IMR-90 (cell line): ENCODE results near the gene RAB30. TPM values are rescaled to one million over a fixed set of nuclear protein-coding genes. Genes with fewer than 3 reads are reported as not detected.

Source experiments
- ATAC-seq: fragments of 200-7000 bp; cut with Tn5 transposase; 2 replicates; pipeline ENCODE4 v1.9.1; 2020; ENCODE audit warnings: low read depth, mild to moderate bottlenecking, moderate library complexity
- BruUV-seq: library from RNA; stranded (reverse); fragments of 400-500 nt; replicated peaks from 2 replicates; lab custom pipeline; 2021; lab: Mats Ljungman, UMichigan
- CTCF ChIA-PET: fragments of 300-600 bp; formaldehyde crosslinking; extraction: SDS; loops from one replicate; lab custom pipeline; 2021; ENCODE audit warnings: antibody characterized with exemption; lab: Yijun Ruan, JAX
- POLR2A ChIA-PET: fragments of 300-600 bp; sonication (Branson Sonifier 250); formaldehyde crosslinking; loops from one replicate; lab custom pipeline; 2022; ENCODE audit warnings: antibody characterized with exemption; ENCODE audit not compliant: unreplicated experiment; lab: Charles Lee
- DNase-seq: peaks from one replicate; pipeline ENCODE4 v3.0.0; 2013
- H2AFZ ChIP-seq: replicated peaks from 2 replicates; pipeline ENCODE3; 2013; ENCODE audit warnings: low read length, mild to moderate bottlenecking; ENCODE audit not compliant: poor library complexity
- H2AK5ac ChIP-seq: 2 replicates; pipeline ENCODE4 v1.6.1; 2013; ENCODE audit warnings: low read depth, low read length, inconsistent platforms
- H2AK9ac ChIP-seq: replicated peaks from 2 replicates; pipeline ENCODE3; 2013; ENCODE audit warnings: mild to moderate bottlenecking, low read depth, low read length, moderate library complexity; ENCODE audit not compliant: poor library complexity
- H2BK120ac ChIP-seq: 2 replicates; pipeline ENCODE4 v1.6.1; 2013; ENCODE audit warnings: low read depth, low read length, inconsistent platforms
- H2BK15ac ChIP-seq: 3 replicates; pipeline ENCODE4 v1.6.1; 2013; ENCODE audit warnings: low read depth, low read length, inconsistent platforms
- H2BK20ac ChIP-seq: 2 replicates; pipeline ENCODE4 v1.6.1; 2013; ENCODE audit warnings: low read depth, mild to moderate bottlenecking, inconsistent platforms, low read length, moderate library complexity
- H2BK5ac ChIP-seq: 2 replicates; pipeline ENCODE4 v1.6.1; 2013; ENCODE audit warnings: mild to moderate bottlenecking, low read depth, low read length, inconsistent platforms; ENCODE audit not compliant: poor library complexity, severe bottlenecking
- H3K14ac ChIP-seq: replicated peaks from 2 replicates; pipeline ENCODE4 v1.6.1; 2013; ENCODE audit warnings: low read depth, low read length, inconsistent platforms
- H3K18ac ChIP-seq: 2 replicates; pipeline ENCODE4 v1.6.1; 2013; ENCODE audit warnings: low read depth, low read length, control low read depth
- H3K23ac ChIP-seq: 2 replicates; pipeline ENCODE4 v1.6.1; 2013; ENCODE audit warnings: low read depth, low read length, inconsistent platforms
- H3K27ac ChIP-seq: 2 replicates; pipeline ENCODE4 v1.5.1; 2013; ENCODE audit warnings: mild to moderate bottlenecking, control low read depth, low read length; ENCODE audit not compliant: insufficient read depth
- H3K27me3 ChIP-seq: 2 replicates; pipeline ENCODE4 v1.6.1; 2013; ENCODE audit warnings: low read length; ENCODE audit not compliant: control insufficient read depth, insufficient read depth
- H3K36me3 ChIP-seq: 2 replicates; pipeline ENCODE4 v1.6.1; 2013; ENCODE audit warnings: low read length, mixed read lengths; ENCODE audit not compliant: control insufficient read depth, insufficient read depth
- H3K4ac ChIP-seq: 2 replicates; pipeline ENCODE4 v1.6.1; 2013; ENCODE audit warnings: low read depth, low read length, inconsistent platforms
- H3K4me1 ChIP-seq: 2 replicates; pipeline ENCODE4 v1.6.1; 2013; ENCODE audit warnings: low read length, mixed read lengths; ENCODE audit not compliant: control insufficient read depth, insufficient read depth
- H3K4me2 ChIP-seq: 2 replicates; pipeline ENCODE4 v1.6.1; 2013; ENCODE audit warnings: low read depth, mild to moderate bottlenecking, control low read depth, low read length, moderate library complexity
- H3K4me3 ChIP-seq: 2 replicates; pipeline ENCODE4 v1.5.1; 2013; ENCODE audit warnings: low read depth, mild to moderate bottlenecking, control low read depth, low read length, moderate library complexity; ENCODE audit not compliant: insufficient read depth
- H3K56ac ChIP-seq: 2 replicates; pipeline ENCODE4 v1.6.1; 2013; ENCODE audit warnings: low read length, inconsistent platforms; ENCODE audit not compliant: insufficient read depth; ENCODE audit errors: extremely low read depth
- H3K79me1 ChIP-seq, 2 experiments: 2 replicates each; pipeline ENCODE4 v1.6.1; 2013; ENCODE audit warnings: low read length in 2 of 2, inconsistent platforms in 1 of 2, low read depth in 1 of 2
- H3K9ac ChIP-seq: 2 replicates; pipeline ENCODE4 v1.6.1; 2013; ENCODE audit warnings: low read depth, low read length, control low read depth
- H3K9me1 ChIP-seq: 2 replicates; pipeline ENCODE4 v1.6.1; 2013; ENCODE audit warnings: low read length, inconsistent platforms; ENCODE audit not compliant: insufficient read depth
- H3K9me3 ChIP-seq: 2 replicates; pipeline ENCODE4 v1.6.1; 2013; ENCODE audit warnings: low read length; ENCODE audit not compliant: control insufficient read depth, insufficient read depth
- H4K20me1 ChIP-seq: 2 replicates; pipeline ENCODE4 v1.6.1; 2013; ENCODE audit warnings: low read length, inconsistent platforms; ENCODE audit not compliant: insufficient read depth
- H4K5ac ChIP-seq: 2 replicates; pipeline ENCODE4 v1.6.1; 2013; ENCODE audit warnings: mild to moderate bottlenecking, low read depth, low read length, control low read depth
- H4K8ac ChIP-seq, 2 experiments: 2 replicates each; pipeline ENCODE4 v1.6.1; 2013; ENCODE audit warnings: low read depth in 2 of 2, low read length in 2 of 2, control low read depth in 1 of 2, inconsistent platforms in 1 of 2
- H4K91ac ChIP-seq: 2 replicates; pipeline ENCODE4 v1.6.1; 2013; ENCODE audit warnings: low read depth, low read length, inconsistent platforms; ENCODE audit not compliant: insufficient read depth
- BHLHE40 ChIP-seq: fragments of 150-350 bp; IDR thresholded peaks from 2 replicates; pipeline ENCODE4 v1.6.1; 2016; ENCODE audit warnings: mild to moderate bottlenecking, low read depth, low read length
- FOS ChIP-seq: fragments of 150-350 bp; IDR thresholded peaks from 2 replicates; pipeline ENCODE4 v1.6.1; 2016; ENCODE audit warnings: low read depth, low read length
- NFE2L2 ChIP-seq: fragments of 150-350 bp; IDR thresholded peaks from 2 replicates; pipeline ENCODE4 v1.6.1; 2016; ENCODE audit warnings: low read depth, mild to moderate bottlenecking, low read length
- RAD21 ChIP-seq: IDR thresholded peaks from 2 replicates; pipeline ENCODE4 v1.6.1; 2012; ENCODE audit warnings: low read length, improper control_type of control experiment
- SMC3 ChIP-seq: fragments of 150-350 bp; IDR thresholded peaks from 2 replicates; pipeline ENCODE4 v1.6.1; 2016; ENCODE audit warnings: low read depth, mild to moderate bottlenecking, antibody characterized with exemption, low read length, moderate library complexity
- WGBS, 2 experiments: methylation state at CpG; one replicate each; pipeline versions ENCODE4 v1.1.5 to v1.1.7; 2013; ENCODE audit warnings: missing lambda C conversion rate in 2 of 2; ENCODE audit not compliant: insufficient read length in 1 of 2; ENCODE audit errors: extremely low coverage in 2 of 2; 5-methylcytosine and 5-hydroxymethylcytosine counted together
- dilution Hi-C: fragments of 300-500 bp; cut with HindIII; formaldehyde crosslinking; loops from one replicate; pipeline ENCODE4 v1.14.3; 2018; ENCODE audit warnings: low sequenced_read_pairs; ENCODE audit not compliant: unreplicated experiment
- in situ Hi-C: fragments of 300-500 bp; cut with MboI; formaldehyde crosslinking; loops from 3 replicates; pipeline ENCODE4 v1.14.3; 2019; ENCODE audit warnings: low sequenced_read_pairs, inconsistent platforms, mixed read lengths
- intact Hi-C: fragments of 100-400 bp; cut with micrococcal nuclease; formaldehyde crosslinking; loops from 2 replicates; pipeline ENCODE4 v1.10.0; 2022
- polyA plus RNA-seq, 3 experiments: library from polyadenylated mRNA; depleted of rRNA; stranded (reverse); fragments of >200 nt; gene quantifications; 2 replicates each; pipeline ENCODE4 v1.2.3, GENCODE V29; 2012; ENCODE audit warnings: low replicate concordance in 1 of 3
- total RNA-seq: library from RNA; depleted of rRNA; stranded (reverse); fragments of >200 nt; gene quantifications from 2 replicates; pipeline ENCODE4 v1.2.3, GENCODE V29; 2012

Gene RAB30
- total and polyA plus RNA-seq, 2 of the 4 experiments (the other 2 are of a cell fraction) = 7.2 to 25.6 TPM

DNA sequence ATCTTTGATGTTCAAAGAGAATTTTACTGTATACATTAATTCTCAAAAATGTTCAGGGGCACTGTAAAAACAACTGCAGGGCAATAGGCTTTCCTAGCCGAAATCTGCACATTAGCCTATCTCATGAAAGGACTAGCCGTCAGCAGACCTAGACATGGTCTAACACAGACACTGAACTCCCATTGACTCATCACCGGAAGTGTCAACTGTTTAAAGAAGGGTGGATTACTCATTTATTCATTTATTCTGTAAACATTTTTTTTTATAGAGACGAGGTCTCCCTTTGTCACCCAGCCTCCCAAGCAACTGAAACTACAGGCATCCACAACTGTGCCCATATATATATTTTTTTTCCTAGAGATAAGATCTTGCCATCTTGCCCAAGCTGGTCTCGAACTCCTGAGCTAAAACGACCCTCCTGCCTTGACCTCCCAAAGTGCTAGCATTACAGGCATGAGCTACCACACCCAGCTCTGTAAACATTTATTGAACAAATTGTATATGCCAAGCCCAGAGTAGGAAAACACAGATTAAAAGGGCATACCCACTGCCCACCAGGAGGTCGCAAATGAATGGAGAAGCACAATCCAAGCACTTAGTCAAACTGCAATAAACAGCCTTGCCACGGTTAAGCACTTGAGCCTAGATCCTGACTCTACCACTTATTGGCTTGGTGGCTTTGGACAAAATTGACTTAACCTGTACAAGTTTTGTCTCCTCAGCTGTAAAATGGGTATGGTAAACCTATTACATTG, 26.6 kb downstream of the RAB30 start:
- peak overlapping the region; percentile 54 for H2BK5ac ChIP-seq
- H3K9me3 ChIP-seq = no peaks in the 10 kb centered on the region
- no TSS peak for BruUV-seq
- peak overlapping the region; percentile 89; the same call in 2 of the 3 replicates for H2BK15ac ChIP-seq
- H3K4ac ChIP-seq = peak overlapping the region; percentile 67
- intact Hi-C loops = no loop called here
- peaks cover 14% of the 10 kb centered on the region; the same call in 1 of the 2 replicates for H4K20me1 ChIP-seq
- ATAC-seq (peak; percentile 87), DNase-seq (peak; percentile 92)
- ChIA-PET POLR2A (no interaction called here), CTCF (no interaction called here)
- dilution Hi-C loops = no loop called here
- peak overlapping the region; percentile 76 for H2BK20ac ChIP-seq
- H4K8ac ChIP-seq = peak overlapping the region; percentile 16 to 51; a peak in 1 of 4 replicates
- H4K91ac ChIP-seq = peak overlapping the region; percentile 73
- peak overlapping the region; percentile 77 for H2BK120ac ChIP-seq
- no peak overlapping the region for H3K4me3 ChIP-seq
- H3K9ac ChIP-seq = no peak overlapping the region
- no peak overlapping the region for H2AFZ ChIP-seq
- peak overlapping the region; percentile 21; the same call in 1 of the 2 replicates for H3K27ac ChIP-seq
- in situ Hi-C loops = no loop called here
- H3K36me3 ChIP-seq = no peaks in the 10 kb centered on the region
- H3K18ac ChIP-seq = peak overlapping the region; percentile 39; the same call in 1 of the 2 replicates
- H2AK5ac ChIP-seq = peak overlapping the region; percentile 92
- TF ChIP-seq NFE2L2 = no peak
- TF ChIP-seq FOS = peak; percentile 96
- TF ChIP-seq RAD21 = no peak
- TF ChIP-seq SMC3 = 0 out of 2 replicates have a peak, but pooled peaks have one; percentile 5
- peak; percentile 43 for TF ChIP-seq BHLHE40
- no peaks in the 10 kb centered on the region for H3K27me3 ChIP-seq
- peaks cover 16% of the 10 kb centered on the region for H3K4me1 ChIP-seq
- H3K23ac ChIP-seq = 0 out of 2 replicates have a peak overlapping the region, but pooled peaks have one; percentile 67
- WGBS, 2 experiments = 60% methylated on average over 1 of the region's 8 CpGs; no CpG with 5 or more reads in 1 of the 2 experiments
- H3K14ac ChIP-seq = peak overlapping the region; percentile 27
- H3K4me2 ChIP-seq = peak overlapping the region; percentile 59; the same call in 1 of the 2 replicates
- H2AK9ac ChIP-seq = no peak overlapping the region
- H4K5ac ChIP-seq = peak overlapping the region; percentile 42; the same call in 1 of the 2 replicates
- peaks cover 4 to 20% of the 10 kb centered on the region in 2 experiments for H3K79me1 ChIP-seq
- peaks cover 10% of the 10 kb centered on the region; the same call in 1 of the 2 replicates for H3K9me1 ChIP-seq
- 0 out of 2 replicates have a peak overlapping the region, but pooled peaks have one; percentile 22 for H3K56ac ChIP-seq
